Lower lobe of right lung (tissue), 2 donors: ENCODE results near the gene CERS4. TPM values are rescaled to one million over a fixed set of nuclear protein-coding genes. Genes with fewer than 3 reads are reported as not detected.

Source experiments
- ATAC-seq, 2 donors: fragments of 200-7000 bp; cut with Tn5 transposase; one replicate each; pipeline ENCODE4 v1.9.1; 2020 to 2022; ENCODE audit warnings: mild to moderate bottlenecking in 2 of 2, moderate library complexity in 2 of 2
- DNase-seq: peaks from one replicate; pipeline ENCODE4 v3.0.0-alpha.2; 2020
- H3K27ac ChIP-seq: fragments of 200-600 bp; one replicate; pipeline ENCODE4 v1.8.0; 2022
- H3K27me3 ChIP-seq: fragments of 200-600 bp; one replicate; pipeline ENCODE4 v1.8.0; 2022; ENCODE audit warnings: low read depth
- H3K36me3 ChIP-seq: fragments of 200-600 bp; one replicate; pipeline ENCODE4 v1.8.0; 2022; ENCODE audit warnings: mild to moderate bottlenecking
- H3K4me1 ChIP-seq: fragments of 200-600 bp; one replicate; pipeline ENCODE4 v1.8.0; 2022
- H3K4me3 ChIP-seq: fragments of 200-600 bp; one replicate; pipeline ENCODE4 v1.8.0; 2022; ENCODE audit warnings: mild to moderate bottlenecking
- H3K9me3 ChIP-seq: fragments of 200-600 bp; one replicate; pipeline ENCODE4 v1.8.0; 2022
- CTCF ChIP-seq: fragments of 200-600 bp; IDR thresholded peaks from one replicate; pipeline ENCODE4 v1.8.0; 2022; ENCODE audit warnings: antibody characterized with exemption, mild to moderate bottlenecking
- intact Hi-C: fragments of 100-400 bp; cut with DNase I; formaldehyde crosslinking; loops from one replicate; pipeline ENCODE4 v1.11.0; 2022
- long read RNA-seq: library from polyadenylated mRNA; unstranded; transcript quantifications from one replicate; pipeline ENCODE4 v2.0.0, GENCODE V29; 2021
- total RNA-seq: library from RNA; stranded (reverse); fragmentation: NEBNext Ultra II Directional; extraction: Animal tissue kit (Norgen Biotek cat#: 25700); gene quantifications from one replicate; pipeline ENCODE4 v1.2.1, GENCODE V29; 2021
- donor health status: DM: no; HTN: yes; CAD: no; lungs with severe emphysema.

The CERS4 gene
- total RNA-seq: 60.6 TPM
- long read RNA-seq, transcript CERS4-201 (12 exons, 1,797 nt): major isoform, 19 of 59 reads
- long read RNA-seq, partial matches to known transcripts: 7 of 59 reads
- long read RNA-seq, other reads (novel, unspliced or antisense): 30 of 59 reads

- peak; percentile 81 for DNase-seq
- no peaks in the 10 kb centered on the region for H3K9me3 ChIP-seq
Measured at GRCh38 chr19:8208922-8209461, at the start of gene CERS4. TSS of gene CERS4 (plus strand) at chr19:8209370. CDS start at chr19:8251077, 41,707 bp downstream.

GRCh38 chr19:8161135-8161646 lies 48.0 kb upstream of the CERS4 start:
- no peaks in the 10 kb centered on the region for H3K27me3 ChIP-seq
- no peak for TF ChIP-seq CTCF
- no peaks in the 10 kb centered on the region for H3K9me3 ChIP-seq
- no peak for DNase-seq
- no peak overlapping the region for H3K4me3 ChIP-seq
- peak; percentile 35 to 56 for ATAC-seq
- H3K27ac ChIP-seq: no peak overlapping the region
- H3K36me3 ChIP-seq: no peaks in the 10 kb centered on the region
- H3K4me1 ChIP-seq: no peaks in the 10 kb centered on the region
- intact Hi-C loops: no loop called here

More at GRCh38 chr19:8208922-8209461, at the start of gene CERS4:
- peak within 1 kb of the TSS; percentile 85 for H3K4me3 ChIP-seq
- intact Hi-C loops: no loop called here
- no peaks in the 10 kb centered on the region for H3K27me3 ChIP-seq
- H3K4me1 ChIP-seq: peaks cover 29% of the 10 kb centered on the region
- peak; percentile 91 to 93 for ATAC-seq
- no peaks in the 10 kb centered on the region for H3K36me3 ChIP-seq
- no peak for TF ChIP-seq CTCF
- H3K27ac ChIP-seq: peak within 1 kb of the TSS; percentile 81

- Histone ChIP-seq H3K4me1 (no peaks in the 10 kb centered on the region), H3K9me3 (no peaks in the 10 kb centered on the region), H3K27me3 (no peaks in the 10 kb centered on the region), H3K36me3 (no peaks in the 10 kb centered on the region), H3K4me3 (no peak overlapping the region), H3K27ac (no peak overlapping the region)
- ATAC-seq (no peak), DNase-seq (no peak)
- intact Hi-C loops: no loop called here
- no peak for TF ChIP-seq CTCF
Measured at GRCh38 chr19:8163759-8164158, 45.4 kb upstream of the CERS4 start.

- intact Hi-C loops: no loop called here
Measured at GRCh38 chr19:8167985-8168384, 41.2 kb upstream of the CERS4 start.

GRCh38 chr19:8168537-8168936 lies 40.6 kb upstream of the CERS4 start:
- H3K4me1 ChIP-seq: no peaks in the 10 kb centered on the region
- TF ChIP-seq CTCF: no peak
- intact Hi-C loops: no loop called here
- H3K36me3 ChIP-seq: no peaks in the 10 kb centered on the region
- DNase-seq: no peak
- no peaks in the 10 kb centered on the region for H3K9me3 ChIP-seq
- H3K27me3 ChIP-seq: no peaks in the 10 kb centered on the region
- H3K27ac ChIP-seq: no peak overlapping the region
- no peak for ATAC-seq
- no peak overlapping the region for H3K4me3 ChIP-seq

More at GRCh38 chr19:8167985-8168384, 41.2 kb upstream of the CERS4 start:
- Histone ChIP-seq H3K4me1 (no peaks in the 10 kb centered on the region), H3K9me3 (no peaks in the 10 kb centered on the region), H3K27me3 (no peaks in the 10 kb centered on the region), H3K27ac (no peak overlapping the region), H3K36me3 (no peaks in the 10 kb centered on the region), H3K4me3 (no peak overlapping the region)
- no peak for DNase-seq
- no peak for ATAC-seq
- no peak for TF ChIP-seq CTCF
